GM21529 (cell line): ENCODE data around the gene IMP3.

ENCODE experiments used
- ATAC-seq: cut with Tn5 transposase; IDR thresholded peaks from one replicate; pipeline ENCODE4 v1.9.1; 2021; ENCODE audit not compliant: unreplicated experiment

IMP3 gene

DNA sequence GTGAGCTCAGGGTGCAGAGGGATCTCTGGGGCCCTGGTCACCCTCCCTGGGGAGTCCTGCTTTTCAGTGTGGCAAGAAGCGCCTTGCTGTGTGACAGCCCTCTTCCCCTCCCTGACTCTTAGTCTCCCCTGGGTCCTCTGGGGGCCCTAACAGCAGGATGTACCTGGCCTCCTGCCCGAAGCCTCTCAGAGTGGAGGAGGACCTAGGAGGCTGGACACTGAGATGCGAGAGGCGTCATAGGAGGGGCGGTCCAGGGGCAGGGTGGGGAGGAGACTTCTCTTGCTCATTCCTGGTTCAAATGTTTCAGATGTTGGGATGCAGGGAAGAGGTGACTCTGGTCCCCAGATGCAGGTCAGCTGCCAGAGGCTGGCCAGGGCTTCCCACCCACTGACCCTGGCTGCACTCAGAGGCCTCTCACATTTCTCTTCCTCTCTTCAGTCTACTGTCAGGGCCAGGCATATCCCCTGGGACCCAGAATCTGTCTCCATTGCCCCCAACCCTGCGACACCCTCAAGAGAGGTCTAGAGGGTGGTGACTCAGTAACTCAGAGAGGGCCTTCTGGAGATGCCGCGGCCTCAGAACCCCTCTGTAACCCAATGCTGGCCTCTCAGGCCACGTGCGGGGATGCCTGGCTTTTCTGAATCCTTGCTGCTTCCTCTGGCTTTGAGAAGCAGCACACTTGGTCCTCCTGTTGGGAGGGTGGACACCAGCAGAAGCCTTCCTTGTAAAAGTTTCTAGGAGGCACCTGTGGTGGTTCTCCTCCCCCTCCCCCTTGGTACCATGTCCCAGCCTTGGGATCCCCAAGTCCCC, 33.6 kb upstream of the IMP3 start:
- no peak for ATAC-seq

DNA sequence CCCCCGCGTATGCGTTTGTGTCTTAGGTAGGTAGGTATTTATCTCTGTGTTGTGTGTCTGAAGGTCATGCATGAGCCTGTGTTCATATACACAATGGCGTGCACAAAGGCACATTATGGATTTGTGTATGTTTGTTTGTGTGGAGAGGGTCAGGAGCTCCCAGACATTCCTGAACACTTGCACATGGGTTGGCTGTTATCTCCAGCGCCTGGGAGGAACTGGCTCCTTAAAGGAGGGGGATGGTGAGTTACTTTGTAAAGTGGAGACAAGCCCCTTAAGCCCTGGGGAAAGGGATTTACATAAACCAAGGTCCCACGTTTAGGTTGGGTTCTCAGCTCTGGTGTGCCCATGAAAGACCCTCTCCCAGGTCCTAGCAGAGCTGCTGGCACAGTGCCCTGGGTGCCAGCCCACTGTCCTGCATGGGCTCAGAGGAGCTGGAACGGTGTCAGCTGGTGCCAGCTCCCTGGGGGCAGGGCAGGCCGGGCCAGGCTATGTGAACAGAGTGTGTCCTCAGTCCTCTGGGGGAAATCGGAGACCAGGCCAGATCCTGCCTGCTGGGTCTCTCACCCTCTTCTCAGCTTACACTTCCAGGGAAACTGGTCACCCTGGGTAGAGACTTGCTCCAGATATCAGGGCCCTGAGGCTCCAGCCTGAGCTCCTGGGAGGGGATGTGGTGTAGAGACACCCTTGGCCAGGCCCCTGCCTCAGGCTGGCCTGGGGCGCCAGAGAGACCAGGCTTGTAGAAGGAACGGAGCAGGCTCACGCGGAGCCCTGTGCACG, 32.8 kb upstream of the IMP3 start:
- no peak for ATAC-seq

DNA sequence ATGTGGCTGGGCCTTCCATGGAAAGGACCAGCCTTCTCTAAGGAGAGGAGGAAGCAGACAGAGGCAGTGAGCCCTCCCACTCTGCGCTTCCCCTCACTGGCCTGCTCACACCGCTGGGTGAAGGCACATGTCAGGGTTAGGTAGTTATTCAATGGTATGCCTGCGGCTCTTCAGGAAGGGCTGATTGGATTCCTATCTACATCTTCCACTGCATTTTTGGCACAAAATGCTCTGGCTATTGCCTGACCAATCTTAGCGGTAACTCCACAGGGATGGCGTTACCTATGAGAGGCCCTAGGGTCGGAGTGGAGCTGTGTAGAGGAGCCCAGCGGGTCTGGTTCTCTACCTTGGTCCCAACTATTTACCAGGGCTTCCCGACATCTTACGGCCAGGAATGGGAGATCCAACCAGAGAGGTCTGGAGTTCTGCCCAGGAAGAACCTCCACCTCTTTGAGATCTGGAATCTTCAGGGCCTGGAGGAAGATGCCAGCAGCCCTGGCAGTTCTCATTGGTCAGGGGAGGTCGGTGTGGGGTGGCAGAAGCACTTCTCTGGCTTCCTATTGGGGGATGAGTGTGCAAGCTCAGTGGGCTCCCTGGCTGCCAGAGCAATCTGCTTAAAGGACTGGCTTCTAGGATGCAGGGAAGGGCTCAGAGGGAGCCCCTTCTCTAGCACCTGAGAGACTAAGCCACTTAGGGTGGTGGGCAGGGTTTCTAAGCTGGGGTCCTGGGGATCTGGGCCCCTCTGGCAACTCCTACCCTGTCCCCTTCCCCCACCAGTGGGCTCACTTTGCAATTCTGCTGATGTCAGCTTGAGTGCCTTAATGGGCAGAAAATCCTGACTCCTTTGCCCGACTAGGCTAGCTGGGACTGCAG, 31.9 kb upstream of the IMP3 start:
- no peak for ATAC-seq

DNA sequence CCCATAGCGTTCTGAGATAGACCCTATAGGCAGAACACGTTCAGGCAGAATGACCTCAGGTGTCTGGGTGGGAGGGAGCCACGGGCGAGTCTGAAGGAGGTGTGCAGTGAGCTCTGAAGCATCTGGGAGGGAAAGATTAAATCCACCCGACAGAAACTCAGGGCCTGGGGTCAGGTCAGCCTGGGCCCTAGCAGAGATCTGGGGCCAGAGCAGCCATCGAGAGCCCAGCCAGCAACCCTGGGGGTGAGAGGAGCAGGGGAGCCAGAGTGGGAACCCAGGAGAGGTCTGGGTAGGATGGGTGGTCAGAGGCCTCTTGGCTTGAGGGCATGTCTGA, 29.8 kb upstream of the IMP3 start:
- no peak for ATAC-seq

DNA sequence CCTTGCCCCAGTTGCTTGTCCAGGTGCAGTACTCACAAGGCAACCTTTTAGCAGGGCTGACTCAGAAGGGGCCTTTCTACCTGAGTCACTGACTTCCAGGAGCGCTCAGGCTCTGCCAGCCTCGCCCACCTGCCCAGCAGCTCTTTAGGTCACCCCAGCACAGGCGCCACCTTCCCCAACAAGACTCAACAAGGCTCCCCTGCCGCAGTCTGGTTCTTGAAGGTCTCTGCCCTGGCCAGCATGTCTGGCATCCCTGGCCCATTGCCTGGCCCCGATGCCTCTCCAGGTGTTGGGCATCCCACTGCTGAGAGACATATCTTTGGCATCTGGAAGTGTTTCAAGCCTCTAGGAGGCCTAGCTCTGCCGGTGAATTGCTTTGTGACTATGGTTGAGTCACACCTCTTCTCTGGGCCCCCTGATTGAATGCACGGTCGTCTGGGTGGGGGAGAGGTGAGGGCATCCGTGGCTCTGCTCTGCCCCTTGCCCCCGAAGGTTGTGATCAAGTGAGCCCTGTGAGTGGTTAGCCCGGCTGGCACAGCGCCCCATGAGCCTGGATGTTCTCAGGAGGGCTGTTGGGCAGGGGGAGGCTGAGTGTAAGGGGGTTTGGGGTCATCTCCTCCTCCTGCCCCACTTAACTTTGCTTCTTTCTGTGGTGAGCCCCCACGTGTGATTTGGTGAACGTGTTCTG, 29.3 kb upstream of the IMP3 start:
- no peak for ATAC-seq

DNA sequence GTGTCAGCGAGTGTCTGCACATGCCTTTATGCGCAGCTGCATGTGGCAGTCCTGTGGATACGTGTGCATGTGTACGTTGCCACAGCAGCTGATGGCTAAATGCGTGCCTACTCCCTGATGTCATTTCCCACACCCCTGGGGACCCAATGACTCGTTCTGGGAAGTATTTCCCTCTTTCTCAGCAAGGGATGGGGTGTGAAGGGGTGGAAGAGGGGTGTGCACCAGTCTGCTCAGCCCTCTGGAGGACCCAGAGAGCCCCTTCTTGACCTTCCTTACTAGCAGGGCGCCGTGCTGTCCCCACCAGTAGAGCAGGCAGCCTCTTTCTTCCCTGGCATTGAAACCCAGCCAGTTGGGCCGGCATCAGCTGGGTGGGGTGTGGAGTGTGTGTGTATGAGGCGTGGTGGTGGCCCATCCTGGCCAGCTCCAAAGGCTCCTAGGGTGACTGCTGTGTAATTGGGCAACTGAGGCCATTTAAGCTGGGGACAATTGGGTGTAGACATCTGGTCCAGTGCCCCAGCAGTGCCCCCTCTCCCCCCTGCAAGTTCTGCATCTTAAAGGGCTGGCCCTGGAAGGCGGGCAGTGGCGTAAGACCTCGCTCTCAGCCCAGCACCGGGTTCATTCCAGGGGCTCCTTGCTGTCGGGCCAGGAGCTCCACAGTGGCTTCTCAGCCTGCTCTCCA, 26.9 kb upstream of the IMP3 start:
- ATAC-seq = no peak

DNA sequence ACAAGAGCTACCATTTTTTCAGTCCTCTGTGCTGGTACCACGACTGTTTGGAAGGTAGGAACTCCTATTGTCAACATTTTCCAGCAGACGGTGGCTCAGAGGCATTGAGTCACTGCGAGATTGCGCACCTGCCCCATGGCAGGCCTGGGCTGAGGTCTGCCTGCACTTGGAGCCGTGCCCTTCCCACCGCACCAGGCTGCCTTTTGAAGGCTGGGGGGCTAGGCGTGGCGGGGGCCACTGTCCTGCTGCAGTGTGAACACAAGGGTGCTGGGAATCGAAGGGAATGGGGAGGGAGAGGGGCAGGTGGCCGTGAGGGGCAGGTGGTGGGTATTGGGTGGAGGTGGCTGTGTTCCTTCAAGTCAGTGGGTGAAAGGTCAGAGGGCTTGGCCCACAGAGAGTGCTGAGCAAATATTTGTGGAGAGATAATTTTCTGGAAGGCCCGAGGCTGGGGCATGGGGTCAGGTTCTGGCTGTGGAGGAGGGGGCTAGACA, 24.0 kb upstream of the IMP3 start:
- ATAC-seq = no peak

DNA sequence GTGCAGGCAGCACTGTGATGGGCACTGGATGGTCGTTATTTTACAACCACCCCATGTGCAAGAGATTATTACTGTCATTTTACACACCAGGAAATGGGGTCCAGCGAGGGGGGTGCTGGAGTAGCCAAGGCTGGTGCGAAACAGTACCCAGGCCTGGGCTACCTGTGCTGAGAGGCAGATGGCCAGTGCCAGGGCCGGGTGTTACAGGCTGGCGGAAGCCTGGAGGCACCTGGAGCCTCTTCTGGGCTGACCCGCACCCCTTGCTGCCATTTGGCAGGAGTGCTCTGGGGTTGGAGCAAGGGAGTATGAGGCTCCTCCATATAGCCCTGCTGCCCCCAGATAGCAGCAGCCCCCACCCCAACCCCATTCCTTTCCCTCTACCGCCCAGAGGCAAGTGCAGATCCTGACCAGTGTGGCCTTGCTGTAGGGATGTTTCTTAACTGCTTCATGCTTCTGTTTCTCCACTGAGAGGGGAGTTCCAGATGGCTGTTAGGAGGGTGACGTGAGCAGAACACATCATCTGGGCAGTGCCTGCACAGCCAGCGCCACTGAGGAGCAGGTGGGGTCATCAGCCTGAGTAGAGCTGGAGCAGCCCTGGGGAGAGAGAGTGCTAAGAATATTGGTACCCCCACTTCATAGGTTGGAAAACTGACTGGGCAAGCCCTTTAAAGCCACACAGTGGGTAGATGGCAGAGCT, 22.9 kb upstream of the IMP3 start:
- ATAC-seq = no peak

DNA sequence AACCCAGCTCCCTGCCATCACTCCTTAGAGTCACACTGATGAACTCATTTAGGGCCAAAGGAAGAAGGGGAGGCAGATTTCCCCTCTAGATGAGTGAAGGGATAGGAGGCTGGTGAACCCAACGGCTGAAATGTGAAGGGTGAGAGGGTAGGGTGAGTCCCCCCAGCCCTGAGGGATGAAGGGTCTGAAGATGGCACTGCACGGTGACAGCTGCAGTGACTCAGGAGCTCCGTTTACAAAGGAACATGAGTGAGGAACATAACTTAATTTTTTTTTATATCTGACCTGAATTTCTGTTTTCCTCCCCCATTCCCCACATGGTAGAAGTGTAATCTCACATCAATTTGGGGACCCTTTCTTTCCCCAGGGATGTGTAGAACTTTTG, 21.7 kb upstream of the IMP3 start:
- no peak for ATAC-seq

DNA sequence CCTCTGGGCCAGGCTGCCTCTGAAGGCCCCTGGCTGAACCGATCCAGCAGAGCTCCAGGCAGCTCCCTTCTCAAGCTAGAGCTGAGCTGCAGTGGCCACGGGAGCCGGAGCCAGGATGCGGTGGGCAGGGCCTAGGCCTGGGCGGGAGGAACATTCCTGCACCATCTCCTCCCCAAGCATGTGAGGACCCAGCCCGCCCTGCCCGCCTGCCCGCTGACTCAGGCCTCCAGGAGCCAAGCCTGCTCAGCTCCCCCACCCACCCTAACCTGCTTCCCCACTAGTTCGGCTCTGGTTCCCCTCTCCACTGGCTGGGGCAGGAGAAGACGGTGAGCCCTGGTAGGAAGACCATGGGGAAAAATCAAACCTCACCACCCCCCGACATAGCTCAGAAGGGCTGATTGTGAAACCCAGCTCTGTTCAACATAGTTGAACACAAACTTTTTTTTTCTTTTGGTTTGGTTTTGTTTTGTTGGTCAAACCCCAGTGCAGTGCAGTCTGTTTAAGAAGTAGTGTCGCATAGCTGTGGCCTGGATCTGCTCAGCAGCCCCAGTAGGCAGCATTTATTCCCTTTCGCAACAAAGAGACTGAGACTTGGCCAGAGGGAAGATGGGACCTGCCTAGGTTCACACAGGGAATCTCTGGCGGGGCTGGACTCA, 21.2 kb upstream of the IMP3 start:
- ATAC-seq = no peak

DNA sequence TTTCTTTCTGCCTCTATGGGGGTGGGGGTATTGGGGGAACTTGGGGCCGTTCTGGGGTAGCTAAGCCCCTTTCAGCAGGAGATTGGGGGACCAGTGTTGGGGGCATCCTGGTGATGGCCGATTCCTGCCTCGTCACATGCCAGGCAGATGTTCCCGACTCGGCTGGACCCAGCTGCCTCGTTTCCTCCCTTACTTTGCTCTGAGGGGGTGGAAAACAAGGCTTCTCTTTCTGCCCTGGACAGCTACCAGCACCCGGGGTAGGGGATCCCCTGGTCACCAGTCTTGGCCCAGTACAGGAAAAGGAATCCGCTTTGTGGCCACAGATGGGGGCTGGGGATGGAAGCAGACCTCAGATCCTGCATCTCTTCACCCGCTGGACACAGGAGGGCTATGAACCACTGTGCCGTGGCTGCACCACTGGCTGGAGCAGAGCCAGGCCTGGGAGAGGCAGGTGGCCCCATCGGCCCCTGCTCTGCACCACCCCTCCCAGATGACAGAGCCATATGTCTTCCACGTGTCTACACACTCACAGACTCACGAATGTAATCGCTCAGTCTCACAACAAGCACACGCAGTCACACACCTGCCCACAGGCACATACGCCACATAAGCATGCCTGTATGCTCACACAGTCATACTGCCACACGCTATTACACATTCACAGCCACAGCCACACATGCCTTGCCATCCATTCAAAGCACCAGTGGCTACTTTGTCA, 20.1 kb upstream of the IMP3 start:
- ATAC-seq = no peak

DNA sequence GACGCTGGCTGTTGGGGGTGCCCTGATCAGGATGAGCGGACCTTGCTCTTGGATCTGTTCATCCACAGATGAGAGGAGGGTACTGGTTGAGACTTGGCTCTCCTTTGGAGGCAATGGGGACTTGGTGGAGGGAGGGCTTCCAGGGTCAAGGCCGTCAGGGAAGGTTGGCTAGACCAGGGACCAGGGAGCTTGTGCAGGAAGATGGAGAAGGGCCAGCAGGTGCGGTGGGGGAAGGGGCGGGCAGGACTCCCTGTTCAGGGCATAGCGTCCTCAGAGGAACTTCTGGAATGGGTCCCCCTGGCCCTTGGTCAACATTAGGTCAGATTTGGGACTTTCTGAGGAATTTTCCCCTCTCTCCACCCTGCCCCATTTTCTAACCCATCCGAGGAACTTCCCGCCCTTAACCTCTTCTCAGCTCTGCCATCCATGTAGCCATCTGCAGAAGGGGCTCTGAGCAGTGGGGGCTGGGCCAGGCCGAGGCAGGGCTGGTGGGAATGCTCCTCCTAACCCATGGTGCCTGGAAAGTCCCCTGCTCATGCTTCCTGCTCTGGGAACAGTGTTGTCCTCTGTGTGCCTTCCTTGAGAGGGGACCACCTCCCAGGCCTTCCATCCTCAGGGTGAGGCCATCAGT, 19.2 kb upstream of the IMP3 start:
- no peak for ATAC-seq

DNA sequence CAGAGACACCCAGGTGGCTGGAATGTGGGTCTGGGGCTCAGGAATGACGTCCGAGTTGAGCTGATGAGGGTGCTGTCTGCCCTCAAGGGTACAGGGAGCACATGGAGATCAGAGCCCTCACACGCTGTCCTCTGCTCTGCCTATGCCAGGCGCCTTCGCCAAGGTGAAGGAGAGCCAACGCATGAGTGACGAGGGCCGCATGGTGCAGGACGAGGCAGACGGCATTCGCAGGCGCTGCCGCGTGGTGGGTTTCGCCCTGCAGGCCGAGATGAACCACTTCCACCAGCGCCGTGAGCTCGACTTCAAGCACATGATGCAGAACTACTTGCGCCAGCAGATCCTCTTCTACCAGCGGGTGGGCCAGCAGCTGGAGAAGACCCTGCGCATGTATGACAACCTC, 16.8 kb upstream of the IMP3 start:
- no peak for ATAC-seq

DNA sequence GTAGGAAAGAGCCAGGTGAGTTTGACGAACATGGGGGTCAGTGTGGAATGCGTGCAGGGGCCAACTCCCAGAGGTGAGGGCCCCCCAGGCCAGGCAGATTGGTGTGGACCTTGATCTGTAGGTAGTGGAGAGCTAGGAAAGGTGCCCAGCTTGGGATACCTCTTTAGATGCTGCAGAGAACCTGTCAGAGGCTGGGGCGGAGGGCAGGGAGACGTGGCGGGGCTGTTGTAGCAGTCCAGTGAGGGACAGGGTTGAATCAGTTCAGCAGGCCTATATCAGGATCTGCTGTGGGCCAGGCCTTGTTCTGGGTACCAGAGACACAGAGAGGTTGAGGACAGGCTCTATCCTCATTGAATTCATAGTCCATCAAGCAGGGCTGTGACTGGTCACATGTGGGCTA, 16.3 kb upstream of the IMP3 start:
- ATAC-seq = no peak

DNA sequence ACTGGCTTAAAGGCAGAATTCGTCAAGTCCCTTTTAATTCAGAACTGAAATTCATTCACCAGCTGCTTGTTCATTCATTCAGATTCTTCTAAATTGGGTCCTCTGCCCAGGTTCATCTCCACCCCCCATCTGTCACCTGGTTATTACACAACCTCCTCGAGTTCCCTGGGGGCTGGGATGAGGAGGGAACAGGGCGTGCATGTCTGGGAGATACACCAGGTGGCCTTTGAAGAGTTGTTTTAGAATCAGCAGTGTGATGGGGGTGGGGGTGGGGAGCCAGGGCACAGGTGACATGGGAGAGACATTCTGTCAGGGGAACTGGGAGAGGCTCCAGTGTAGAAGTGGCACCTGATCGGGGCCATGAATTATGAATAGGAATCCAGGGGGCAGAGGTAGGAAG, 15.9 kb upstream of the IMP3 start:
- no peak for ATAC-seq

DNA sequence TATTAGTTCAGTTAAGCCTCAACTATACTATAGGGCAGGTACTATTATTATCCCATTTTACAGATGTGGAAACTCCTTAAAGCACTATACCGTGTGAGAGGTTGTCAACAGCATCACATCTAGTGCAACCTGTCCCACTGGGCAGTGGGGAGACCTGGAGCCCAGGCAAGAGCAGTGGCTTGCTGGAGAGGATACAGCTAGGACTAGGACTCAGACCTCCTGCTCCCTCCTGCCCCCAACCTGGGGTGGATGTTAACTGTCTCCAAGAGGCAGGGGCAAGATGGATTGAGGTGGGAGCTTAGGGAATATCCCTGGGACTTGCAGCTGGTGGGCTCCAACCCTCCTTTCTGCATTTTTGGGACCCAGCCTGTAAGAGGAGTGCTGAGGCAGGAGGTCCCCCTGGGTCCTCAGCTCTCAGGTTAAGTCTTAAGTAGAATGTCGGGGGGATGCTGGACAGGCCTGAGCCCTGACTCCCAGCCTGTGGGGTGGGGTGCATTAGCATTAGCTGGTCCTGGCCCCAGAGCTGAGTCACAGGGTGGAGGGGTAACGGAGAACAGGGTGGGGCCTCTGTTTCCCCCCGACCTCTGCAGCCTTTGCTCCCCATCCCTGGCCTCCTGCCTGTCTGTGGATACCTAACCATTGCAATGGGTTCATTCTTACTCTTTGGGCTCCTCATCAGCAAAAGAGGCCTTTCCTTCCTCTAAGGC, 14.3 kb upstream of the IMP3 start:
- no peak for ATAC-seq

DNA sequence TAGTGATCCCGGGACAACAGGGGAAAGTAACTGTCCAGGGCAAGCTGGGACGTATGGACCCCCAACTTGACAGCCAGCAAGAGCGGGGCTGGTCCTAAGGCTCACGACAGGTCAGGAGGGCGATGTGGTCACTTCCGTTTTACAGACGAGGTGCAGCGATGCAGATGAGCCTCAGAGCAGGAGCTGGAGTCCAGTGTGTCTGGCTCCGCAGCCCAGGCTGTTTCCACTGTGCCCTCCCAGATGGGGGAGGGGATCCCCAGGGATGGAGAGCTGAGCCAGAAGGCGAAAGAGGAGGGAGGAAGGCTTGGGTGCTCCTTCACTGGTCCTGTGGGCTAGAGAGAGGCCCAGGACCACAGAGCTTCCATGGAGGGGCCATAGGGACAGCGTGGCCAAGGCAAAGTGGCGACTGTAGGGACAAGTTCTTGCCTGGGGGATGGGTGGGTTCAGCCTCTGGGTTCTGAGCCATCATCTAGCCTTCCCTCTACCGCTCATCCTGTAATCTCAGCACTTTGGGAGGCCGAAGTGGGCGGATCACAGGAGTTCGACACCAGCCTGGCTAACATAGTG, 13.4 kb upstream of the IMP3 start:
- no peak for ATAC-seq
